K562 (cell line): ENCODE measurements around the gene ACAD10.
"Not testable (repeated sequence)": the region's sequence is repeated elsewhere in the genome, so short reads cannot be mapped to it uniquely, and the experiment has no call there.

Experiments
- HDAC6 ChIP-seq: IDR thresholded peaks from 2 replicates; pipeline ENCODE4 v1.6.1; 2012; ENCODE audit warnings: low read depth, mild to moderate bottlenecking, control low read depth, inconsistent platforms, low read length, moderate library complexity
- HLTF ChIP-seq: fragments of 450-650 bp; IDR thresholded peaks from 2 replicates; pipeline ENCODE4 v1.6.1; 2016
- HNRNPUL1 ChIP-seq: fragments of 200-400 bp; formaldehyde crosslinking; IDR thresholded peaks from 2 replicates; pipeline ENCODE4 v1.6.1; 2017; ENCODE audit warnings: low read length
- KAT7 ChIP-seq: sonication (generic); formaldehyde crosslinking; IDR thresholded peaks from 2 replicates; pipeline ENCODE4 v1.8.0; 2022; ENCODE audit warnings: missing genetic modification reagents, mild to moderate bottlenecking, borderline replicate concordance
- MEF2A ChIP-seq: IDR thresholded peaks from 2 replicates; pipeline ENCODE4 v1.6.1; 2011; ENCODE audit warnings: low read depth, mild to moderate bottlenecking, low read length, moderate library complexity; ENCODE audit not compliant: control insufficient read depth
- POLR2A ChIP-seq: fragments of 450-650 bp; conservative IDR thresholded peaks from 2 replicates; pipeline ENCODE4 v1.6.1; 2016
- POLR2AphosphoS2 ChIP-seq: IDR thresholded peaks from 2 replicates; pipeline ENCODE4 v1.6.1; 2012; ENCODE audit warnings: low read length, improper control_type of control experiment
- YY1 ChIP-seq, 3 experiments: IDR thresholded peaks; 2 replicates each; pipeline ENCODE4 v1.6.1; 2011; ENCODE audit warnings: low read length in 2 of 3, mild to moderate bottlenecking in 2 of 3, moderate library complexity in 2 of 3, borderline replicate concordance in 1 of 3, control low read depth in 1 of 3, low read depth in 1 of 3; ENCODE audit not compliant: insufficient read depth in 3 of 3, insufficient replicate concordance in 2 of 3, control insufficient read depth in 1 of 3, insufficient read length in 1 of 3; ENCODE audit errors: extremely low read depth in 1 of 3
- ZNF263 ChIP-seq: sonication (generic); formaldehyde crosslinking; IDR thresholded peaks from 2 replicates; pipeline ENCODE4 v1.8.0; 2022; ENCODE audit warnings: mild to moderate bottlenecking, missing genetic modification reagents, borderline replicate concordance
- ZNF354B ChIP-seq: fragments of 250-450 bp; sonication (Bioruptor Pico); IDR thresholded peaks from 2 replicates; pipeline ENCODE4 v1.4.0; 2020
- TF ChIP-seq, protein P1 (sequence below): fragments of 250-450 bp; sonication (Bioruptor Pico); IDR thresholded peaks from 2 replicates; pipeline ENCODE4 v1.4.0; 2020; ENCODE audit warnings: mild to moderate bottlenecking, moderate library complexity
- TF ChIP-seq, protein P2 (sequence below): sonication (generic); formaldehyde crosslinking; IDR thresholded peaks from 2 replicates; pipeline ENCODE4 v1.9.0; 2022; ENCODE audit warnings: mild to moderate bottlenecking, missing genetic modification reagents
- TF ChIP-seq, protein P3 (sequence below), 3 experiments: IDR thresholded peaks in 2 of 3; conservative IDR thresholded peaks in 1 of 3; 2 replicates each; pipeline ENCODE4 v1.5.1; 2011 to 2012; ENCODE audit warnings: low read length in 3 of 3, mild to moderate bottlenecking in 3 of 3, control low read depth in 2 of 3, improper control_type of control experiment in 1 of 3, inconsistent platforms in 1 of 3, low read depth in 1 of 3, mixed read lengths in 1 of 3, moderate library complexity in 1 of 3; ENCODE audit not compliant: insufficient read depth in 2 of 3

DNA sequence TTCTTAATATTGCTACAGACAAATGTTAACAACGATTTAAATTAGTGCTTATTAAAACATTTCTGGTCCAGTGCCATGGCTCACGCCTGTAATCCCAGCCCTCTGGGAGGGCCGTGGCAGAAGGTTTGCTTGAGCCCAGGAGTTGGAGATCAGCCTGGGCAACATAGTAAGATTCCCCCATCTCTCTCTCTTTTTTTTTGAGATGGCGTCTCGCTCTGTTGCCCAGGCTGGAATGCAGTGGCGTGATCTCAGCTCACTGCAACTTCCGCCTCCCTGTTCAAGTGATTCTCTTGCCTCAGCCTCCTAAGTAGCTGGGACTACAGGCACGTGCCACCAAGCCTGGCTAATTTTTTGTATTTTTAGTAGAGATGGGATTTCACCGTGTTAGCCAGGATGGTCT lies 33.3 kb upstream of the ACAD10 start:
- not testable (repeated sequence) for TF ChIP-seq HLTF; POLR2AphosphoS2; HNRNPUL1; ZNF354B (CRISPR knock-in tag); KAT7; ZNF263 (CRISPR knock-in tag); YY1 (IDR thresholded peaks at IDR 0.05; ENCODE audit: borderline replicate concordance in 1 of 3, control insufficient read depth in 1 of 3, extremely low read depth in 1 of 3, insufficient read depth in 3 of 3, insufficient read length in 1 of 3, insufficient replicate concordance in 2 of 3, low read depth in 1 of 3, low read length in 2 of 3); HDAC6; MEF2A; POLR2A
- TF ChIP-seq, protein P1, sequence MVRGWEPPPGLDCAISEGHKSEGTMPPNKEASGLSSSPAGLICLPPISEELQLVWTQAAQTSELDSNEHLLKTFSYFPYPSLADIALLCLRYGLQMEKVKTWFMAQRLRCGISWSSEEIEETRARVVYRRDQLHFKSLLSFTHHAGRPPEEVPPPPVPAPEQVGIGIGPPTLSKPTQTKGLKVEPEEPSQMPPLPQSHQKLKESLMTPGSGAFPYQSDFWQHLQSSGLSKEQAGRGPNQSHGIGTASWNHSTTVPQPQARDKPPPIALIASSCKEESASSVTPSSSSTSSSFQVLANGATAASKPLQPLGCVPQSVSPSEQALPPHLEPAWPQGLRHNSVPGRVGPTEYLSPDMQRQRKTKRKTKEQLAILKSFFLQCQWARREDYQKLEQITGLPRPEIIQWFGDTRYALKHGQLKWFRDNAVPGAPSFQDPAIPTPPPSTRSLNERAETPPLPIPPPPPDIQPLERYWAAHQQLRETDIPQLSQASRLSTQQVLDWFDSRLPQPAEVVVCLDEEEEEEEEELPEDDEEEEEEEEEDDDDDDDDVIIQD: not testable (repeated sequence)
- TF ChIP-seq, protein P2, sequence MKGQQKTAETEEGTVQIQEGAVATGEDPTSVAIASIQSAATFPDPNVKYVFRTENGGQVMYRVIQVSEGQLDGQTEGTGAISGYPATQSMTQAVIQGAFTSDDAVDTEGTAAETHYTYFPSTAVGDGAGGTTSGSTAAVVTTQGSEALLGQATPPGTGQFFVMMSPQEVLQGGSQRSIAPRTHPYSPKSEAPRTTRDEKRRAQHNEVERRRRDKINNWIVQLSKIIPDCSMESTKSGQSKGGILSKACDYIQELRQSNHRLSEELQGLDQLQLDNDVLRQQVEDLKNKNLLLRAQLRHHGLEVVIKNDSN (CRISPR knock-in tag): not testable (repeated sequence)
- TF ChIP-seq, protein P3, sequence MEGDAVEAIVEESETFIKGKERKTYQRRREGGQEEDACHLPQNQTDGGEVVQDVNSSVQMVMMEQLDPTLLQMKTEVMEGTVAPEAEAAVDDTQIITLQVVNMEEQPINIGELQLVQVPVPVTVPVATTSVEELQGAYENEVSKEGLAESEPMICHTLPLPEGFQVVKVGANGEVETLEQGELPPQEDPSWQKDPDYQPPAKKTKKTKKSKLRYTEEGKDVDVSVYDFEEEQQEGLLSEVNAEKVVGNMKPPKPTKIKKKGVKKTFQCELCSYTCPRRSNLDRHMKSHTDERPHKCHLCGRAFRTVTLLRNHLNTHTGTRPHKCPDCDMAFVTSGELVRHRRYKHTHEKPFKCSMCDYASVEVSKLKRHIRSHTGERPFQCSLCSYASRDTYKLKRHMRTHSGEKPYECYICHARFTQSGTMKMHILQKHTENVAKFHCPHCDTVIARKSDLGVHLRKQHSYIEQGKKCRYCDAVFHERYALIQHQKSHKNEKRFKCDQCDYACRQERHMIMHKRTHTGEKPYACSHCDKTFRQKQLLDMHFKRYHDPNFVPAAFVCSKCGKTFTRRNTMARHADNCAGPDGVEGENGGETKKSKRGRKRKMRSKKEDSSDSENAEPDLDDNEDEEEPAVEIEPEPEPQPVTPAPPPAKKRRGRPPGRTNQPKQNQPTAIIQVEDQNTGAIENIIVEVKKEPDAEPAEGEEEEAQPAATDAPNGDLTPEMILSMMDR (IDR thresholded peaks at IDR 0.05 in 2 of 3, conservative IDR thresholded peaks at IDR 0.05 in 1 of 3; ENCODE audit: insufficient read depth in 2 of 3, low read depth in 1 of 3, low read length in 3 of 3): not testable (repeated sequence)
